CD1c-positive myeloid dendritic cell (primary cell): ENCODE results near the gene NTRK2.
A peak's percentile ranks its signal among the peaks of the same experiment; 100 is the strongest.

Experiments
- DNase-seq: peaks from one replicate; pipeline ENCODE4 v3.0.0-alpha.2; 2016; ENCODE audit errors: extremely low spot score

Gene NTRK2

DNA sequence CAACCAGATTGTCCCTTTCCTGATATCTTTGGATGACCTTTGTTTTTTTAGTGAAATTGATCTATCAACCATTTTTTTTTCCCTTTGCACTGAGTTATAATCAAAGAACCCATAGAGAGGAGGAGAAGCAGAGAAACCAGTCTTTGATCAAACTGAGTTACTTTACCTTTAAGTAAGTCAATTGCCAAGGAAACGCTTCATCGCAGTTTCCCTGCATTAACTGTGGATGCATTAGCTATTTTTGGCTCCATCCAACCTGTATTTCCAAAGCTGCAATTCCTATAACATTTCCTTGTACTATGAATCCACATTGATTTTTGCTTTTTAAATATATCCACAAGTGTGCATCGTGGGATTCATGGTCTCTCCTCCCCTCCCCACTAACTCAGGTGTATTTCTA is 268.1 kb downstream of the NTRK2 start:
- DNase-seq, result no peak

- no peak for DNase-seq
Measured at GRCh38 chr9:84939774-84940173, 270.2 kb downstream of the NTRK2 start.

DNA sequence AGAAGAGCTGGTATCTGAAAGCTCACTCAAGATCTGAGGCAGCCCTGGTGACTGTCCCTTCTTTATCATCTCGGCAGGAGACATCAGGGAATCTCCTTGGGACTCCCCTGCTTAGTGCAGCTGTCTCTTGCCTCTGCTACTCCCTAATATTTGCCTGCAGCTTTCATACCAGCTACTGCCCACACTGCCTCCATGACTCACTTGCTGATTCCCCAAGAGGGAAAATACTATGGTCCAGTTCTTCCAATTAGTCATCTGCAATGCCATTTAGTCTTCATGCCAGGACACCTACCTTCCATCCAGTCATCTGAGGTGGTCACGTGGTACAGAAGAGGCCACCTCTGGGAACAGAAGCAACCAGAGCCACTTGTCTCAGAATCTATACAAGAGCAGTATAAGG is 270.8 kb downstream of the NTRK2 start:
- no peak for DNase-seq

DNA sequence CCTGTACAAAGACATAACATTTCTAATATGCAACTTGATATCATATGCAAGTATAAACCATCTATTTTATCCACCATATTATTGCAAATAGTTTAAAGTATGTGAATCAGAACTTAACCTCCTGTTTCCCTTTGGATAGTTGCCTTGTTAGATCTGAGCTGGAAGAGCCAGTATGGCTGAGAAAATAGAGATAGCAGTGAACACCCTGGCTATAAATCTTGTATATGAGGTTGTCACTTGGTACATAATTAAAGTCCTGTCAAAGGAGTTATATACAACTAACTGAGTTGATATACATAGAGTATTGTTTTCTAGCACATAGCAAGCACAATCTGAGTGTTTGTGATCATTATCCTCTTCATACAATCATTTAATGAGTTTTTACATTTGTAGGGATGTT is 272.3 kb downstream of the NTRK2 start:
- DNase-seq, result no peak

DNA sequence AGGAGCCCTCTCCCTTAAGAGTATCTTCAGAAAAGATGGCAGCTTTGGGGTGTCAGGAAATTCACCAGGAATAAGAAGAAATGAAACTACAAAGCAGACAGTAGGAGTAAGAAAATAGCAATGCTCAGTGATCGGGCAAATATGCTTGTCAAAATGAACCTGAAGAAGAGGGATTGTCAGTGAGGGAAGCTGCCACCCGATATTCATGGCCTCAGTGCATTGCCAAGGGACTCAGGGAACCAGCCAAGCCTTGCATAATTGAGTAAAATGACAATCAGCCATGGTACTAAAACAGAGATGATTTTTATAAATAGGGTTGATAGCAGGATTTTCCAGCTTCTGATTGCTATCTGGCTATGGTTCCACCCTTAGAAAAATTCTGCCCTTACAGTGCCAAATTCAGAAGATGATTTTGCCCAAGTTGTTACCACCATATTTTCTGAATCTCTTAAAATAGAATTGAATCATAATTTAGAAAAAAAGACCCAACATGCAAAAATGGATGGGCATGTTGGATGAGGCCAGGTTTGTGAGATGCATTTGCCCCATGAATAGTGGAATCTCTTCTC is 274.0 kb downstream of the NTRK2 start:
- DNase-seq, result no peak

GRCh38 chr9:84945878-84946538 is 276.5 kb downstream of the NTRK2 start:
- no peak for DNase-seq

DNA sequence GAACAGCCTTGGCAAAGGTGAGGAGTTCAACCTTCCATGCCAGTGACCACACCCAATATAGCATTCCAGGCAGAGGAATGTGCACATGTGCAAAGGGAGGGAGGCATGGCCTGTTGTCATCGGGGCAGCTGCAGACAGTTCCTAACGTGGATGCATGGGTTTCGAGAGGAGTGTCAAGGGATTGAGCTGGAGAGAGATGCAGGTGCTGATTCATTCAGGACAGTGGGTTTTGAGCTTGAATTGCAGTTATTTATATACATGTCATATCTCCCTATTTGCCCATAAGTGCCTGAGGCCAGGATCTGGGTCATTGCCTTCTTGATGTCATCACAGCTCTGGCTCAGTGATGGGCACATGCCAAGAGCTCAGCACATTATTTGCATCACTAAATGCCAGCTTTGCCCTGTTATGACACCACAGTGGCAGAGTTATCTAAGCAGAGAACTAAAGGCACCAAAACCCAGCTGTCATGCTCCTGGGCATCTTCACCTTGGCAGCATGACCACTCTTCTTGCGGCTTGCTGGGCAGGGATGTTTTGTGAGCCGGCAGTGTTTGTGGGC is 278.0 kb downstream of the NTRK2 start:
- no peak for DNase-seq

GRCh38 chr9:84949258-84949657 is 279.7 kb downstream of the NTRK2 start:
- DNase-seq, result no peak

DNA sequence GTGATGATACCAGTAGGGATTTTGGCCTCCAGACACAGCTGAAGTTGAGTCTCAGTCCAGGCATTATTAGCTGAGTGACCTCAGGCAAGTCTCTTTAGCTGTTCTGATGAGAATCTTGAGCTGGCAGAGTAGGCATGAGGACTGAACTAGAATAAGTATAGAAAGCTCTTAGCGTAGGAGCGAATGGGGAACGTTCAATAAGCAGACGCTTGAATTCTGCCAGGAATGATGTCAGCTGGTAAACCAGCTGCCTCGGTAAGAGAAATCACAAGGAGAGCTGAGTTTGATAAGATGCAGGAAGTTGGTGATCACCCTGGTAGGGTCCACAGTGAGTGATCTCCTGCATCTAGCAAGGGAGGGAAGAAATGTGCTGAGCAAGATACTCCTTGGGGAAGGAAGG is 280.4 kb downstream of the NTRK2 start:
- DNase-seq, result no peak

GRCh38 chr9:84950879-84951811 is 281.6 kb downstream of the NTRK2 start:
- no peak for DNase-seq

DNA sequence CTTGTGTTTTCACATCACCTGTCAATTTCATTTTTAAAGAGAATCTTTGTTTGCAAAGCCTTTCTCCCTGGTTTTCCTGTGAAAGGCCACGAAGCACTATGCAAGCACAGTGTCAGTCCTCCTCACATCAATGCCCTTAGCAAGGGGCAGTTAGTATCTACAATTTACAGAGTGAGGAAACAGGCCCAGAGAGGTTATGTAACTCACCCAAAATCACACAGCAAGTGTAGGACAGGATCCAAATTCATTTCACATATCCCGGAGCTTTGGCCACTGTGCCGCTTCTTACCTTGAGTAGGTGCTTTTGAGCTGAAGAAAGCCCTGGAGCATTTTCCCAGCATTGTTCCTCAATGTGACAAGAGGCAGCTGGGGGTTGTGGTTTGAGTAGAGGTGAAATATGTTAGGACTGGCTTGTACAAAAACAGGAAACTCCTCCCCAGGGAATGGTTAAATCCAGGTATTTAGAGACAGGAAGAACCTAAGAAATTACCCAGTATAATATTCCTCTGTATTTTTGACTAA is 283.8 kb downstream of the NTRK2 start:
- DNase-seq, result no peak

- peak; percentile 52 for DNase-seq
Measured at GRCh38 chr9:84953797-84954705, 284.5 kb downstream of the NTRK2 start.

GRCh38 chr9:84955155-84955554 is 285.6 kb downstream of the NTRK2 start:
- DNase-seq, result no peak

- DNase-seq, result no peak
Measured at GRCh38 chr9:84955971-84956370, 286.4 kb downstream of the NTRK2 start.

- DNase-seq, result no peak
Measured at GRCh38 chr9:84959339-84959738, 289.8 kb downstream of the NTRK2 start.

DNA sequence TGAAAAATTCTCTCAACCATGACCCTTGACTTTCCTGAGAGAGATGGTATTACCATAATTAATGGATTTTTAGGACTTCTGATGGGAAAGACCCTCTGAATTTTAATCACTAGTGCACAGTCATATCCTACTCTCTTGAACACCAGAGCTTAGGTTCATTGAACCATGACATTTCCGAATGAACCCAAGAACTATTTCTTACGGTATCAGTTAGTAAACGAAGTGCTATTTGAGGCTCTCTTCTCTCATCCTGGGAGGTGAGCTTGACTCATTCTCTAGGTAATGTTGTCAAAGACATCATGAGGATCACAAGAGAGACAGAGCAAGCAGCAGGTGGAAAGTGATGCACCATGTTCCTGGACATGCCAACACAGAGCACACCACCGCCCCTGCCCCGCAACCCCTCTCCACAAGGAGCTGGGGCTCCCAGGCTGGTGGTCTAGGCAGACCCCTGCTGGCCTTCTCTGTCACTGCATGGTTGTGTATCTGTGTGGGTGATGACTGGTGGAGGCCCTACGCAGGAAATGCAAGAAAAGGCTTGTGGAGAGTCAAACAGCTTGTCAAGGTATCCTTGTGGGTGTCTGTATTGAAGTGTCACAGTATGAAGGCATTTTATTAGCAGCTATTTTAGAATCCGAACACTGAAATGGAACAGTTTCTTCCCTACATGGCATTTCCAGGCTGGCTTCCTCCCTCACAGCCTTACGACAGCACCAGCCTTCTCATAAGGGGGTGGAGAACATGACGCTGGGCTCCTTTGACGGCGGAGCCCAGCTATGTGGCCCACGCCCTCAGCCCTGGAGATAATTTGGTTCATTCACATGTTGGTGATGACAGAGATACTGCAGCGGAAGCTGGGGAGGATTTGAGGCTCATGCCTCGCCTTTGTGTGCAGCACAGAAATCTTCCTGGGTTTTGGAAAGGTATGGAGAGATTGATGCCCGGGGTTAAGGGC is 297.6 kb downstream of the NTRK2 start:
- DNase-seq, result no peak

DNA sequence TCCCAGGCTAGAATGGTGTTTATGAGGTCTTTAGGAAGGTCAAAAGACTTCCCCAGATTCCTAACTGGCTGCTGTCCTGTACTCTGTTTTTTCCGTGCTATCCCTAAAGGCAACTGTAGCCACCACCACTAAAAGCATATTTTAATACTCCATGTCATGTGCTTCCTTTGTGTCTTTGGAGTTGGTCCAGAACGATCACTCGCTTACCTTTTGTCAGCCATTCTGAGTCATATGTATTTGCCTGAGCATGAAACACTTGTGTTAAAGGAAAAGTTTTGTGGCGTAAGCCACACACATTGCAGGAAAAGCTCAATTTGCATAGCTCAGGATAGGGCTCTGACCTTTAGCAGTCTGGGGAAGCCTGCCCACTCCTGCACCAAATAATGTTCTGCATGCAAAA is 299.6 kb downstream of the NTRK2 start:
- DNase-seq, result no peak

GRCh38 chr9:84969736-84970135 is 300.2 kb downstream of the NTRK2 start:
- no peak for DNase-seq

DNA sequence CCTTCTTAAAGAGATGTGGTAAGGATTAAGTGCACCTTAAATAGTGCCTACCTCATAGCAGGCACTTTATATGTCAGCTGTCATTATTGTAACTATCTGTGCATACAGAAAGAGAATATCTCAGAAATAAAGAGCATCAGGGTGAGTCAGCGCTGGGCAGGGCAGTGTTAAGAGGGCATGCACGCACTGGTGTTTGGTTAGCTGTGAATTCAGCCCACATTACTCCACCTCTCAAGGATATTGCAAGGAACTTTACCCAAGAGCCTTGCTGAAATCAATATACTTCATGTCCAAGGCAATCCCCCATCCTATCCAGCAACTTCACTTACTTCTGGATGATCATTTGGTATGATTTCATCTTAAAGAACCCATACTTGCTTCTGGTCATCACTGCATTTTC is 300.9 kb downstream of the NTRK2 start:
- DNase-seq, result no peak

DNA sequence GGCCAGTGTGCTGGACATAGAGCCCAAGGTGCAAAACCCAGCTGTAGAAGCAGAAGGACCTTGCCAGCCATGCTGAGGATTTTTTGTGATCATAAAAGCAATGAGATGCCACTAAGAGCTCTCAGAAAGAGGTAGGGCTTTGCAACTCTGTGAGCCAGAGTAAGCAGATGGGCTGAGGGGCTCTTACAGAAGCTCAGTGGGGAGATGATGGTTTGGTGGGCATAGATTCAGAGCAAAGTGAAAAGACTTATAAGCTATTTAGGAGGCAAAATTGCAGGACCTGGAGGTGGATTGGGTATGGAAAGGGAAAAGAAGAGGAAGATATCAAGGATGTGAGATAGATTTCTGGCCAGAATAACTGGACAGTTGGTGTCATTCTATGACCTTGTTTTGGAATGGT is 302.0 kb downstream of the NTRK2 start:
- no peak for DNase-seq
